Breast epithelium (tissue), 4 donors: ENCODE measurements around the gene TASP1. TPM values are rescaled to one million over a fixed set of nuclear protein-coding genes. Genes with fewer than 3 reads are reported as not detected.

Experiments used
- DNase-seq, 2 donors: peaks; one replicate each; pipeline ENCODE4 v3.0.0-alpha.2; 2019; ENCODE audit warnings: low spot score in 2 of 2
- H3K27ac ChIP-seq, 2 donors: fragments of 200-600 bp; sonication (generic) in 1 of 2; one replicate each; pipeline ENCODE4 v1.5.1; 2016 to 2019; ENCODE audit warnings: mild to moderate bottlenecking in 1 of 2
- H3K27me3 ChIP-seq, 2 donors: fragments of 200-600 bp; sonication (generic) in 1 of 2; one replicate each; pipeline versions ENCODE4 v1.5.1 to v1.6.0; 2017 to 2019; ENCODE audit warnings: control low read depth in 1 of 2, mild to moderate bottlenecking in 1 of 2
- H3K36me3 ChIP-seq: fragments of 200-600 bp; one replicate; pipeline ENCODE4 v1.5.1; 2019
- H3K4me1 ChIP-seq, 2 donors: fragments of 200-600 bp; sonication (generic); one replicate each; pipeline ENCODE4 v1.5.1; 2016 to 2019; ENCODE audit warnings: control low read depth in 1 of 2
- H3K4me3 ChIP-seq, 3 donors: fragments of 200-600 bp; sonication (generic); 1 replicate in 2 of 3; 2 replicates in 1 of 3; pipeline ENCODE4 v1.5.1; 2016 to 2019; ENCODE audit warnings: mild to moderate bottlenecking in 3 of 3, moderate library complexity in 2 of 3
- H3K9me3 ChIP-seq, 2 donors: fragments of 200-600 bp; sonication (generic) in 1 of 2; one replicate each; pipeline ENCODE4 v1.5.1; 2016 to 2019; ENCODE audit warnings: control low read depth in 1 of 2
- POLR2A ChIP-seq: fragments of 450-650 bp; IDR thresholded peaks from one replicate; pipeline ENCODE4 v1.6.1; 2016; ENCODE audit warnings: antibody characterized with exemption, mild to moderate bottlenecking, moderate library complexity
- POLR2AphosphoS5 ChIP-seq, 3 donors: sonication (generic); formaldehyde crosslinking; IDR thresholded peaks; one replicate each; pipeline ENCODE4 v1.6.1; 2017; ENCODE audit warnings: antibody characterized with exemption in 3 of 3
- intact Hi-C: fragments of 100-400 bp; cut with DNase I; formaldehyde crosslinking; loops from one replicate; pipeline ENCODE4 v1.15.1; 2023; ENCODE audit warnings: low total_unique reads
- total RNA-seq, 3 donors: library from RNA; depleted of rRNA; stranded (reverse); fragments of >200 nt; gene quantifications; one replicate each; pipeline ENCODE4 v1.1.0, GENCODE V29; 2016
- TF ChIP-seq, protein P1 (sequence below), 3 donors: fragments of 450-650 bp; IDR thresholded peaks; one replicate each; pipeline ENCODE4 v1.5.1; 2016 to 2017; ENCODE audit warnings: antibody characterized with exemption in 3 of 3, mild to moderate bottlenecking in 3 of 3, moderate library complexity in 3 of 3

TASP1 gene
- total RNA-seq, 3 donors from 2014 or later, result 12.0 to 26.1 (median 19.0) TPM

DNA sequence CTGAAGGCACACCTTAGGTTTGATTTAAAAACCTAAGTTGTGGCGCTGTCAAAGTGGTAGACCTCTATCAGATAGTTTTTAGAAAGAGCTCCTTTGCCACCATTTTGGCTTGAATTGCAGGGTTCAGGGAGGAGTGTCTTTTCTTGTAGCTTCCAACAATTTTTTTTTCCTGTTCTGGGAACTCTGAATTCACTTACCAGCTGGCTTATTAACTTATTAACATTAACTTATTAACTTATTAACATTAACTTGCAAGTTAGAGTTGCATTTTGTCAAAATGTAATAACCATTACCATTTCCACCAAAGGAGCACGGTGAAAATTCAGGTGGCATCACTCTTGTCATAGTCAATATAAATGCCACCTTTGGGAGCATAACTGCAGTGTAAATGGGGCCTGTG is 235.7 kb downstream of the TASP1 start:
- no peaks in the 10 kb centered on the region for H3K4me1 ChIP-seq
- H3K27ac ChIP-seq, result no peak overlapping the region
- intact Hi-C loops, result no loop called here

DNA sequence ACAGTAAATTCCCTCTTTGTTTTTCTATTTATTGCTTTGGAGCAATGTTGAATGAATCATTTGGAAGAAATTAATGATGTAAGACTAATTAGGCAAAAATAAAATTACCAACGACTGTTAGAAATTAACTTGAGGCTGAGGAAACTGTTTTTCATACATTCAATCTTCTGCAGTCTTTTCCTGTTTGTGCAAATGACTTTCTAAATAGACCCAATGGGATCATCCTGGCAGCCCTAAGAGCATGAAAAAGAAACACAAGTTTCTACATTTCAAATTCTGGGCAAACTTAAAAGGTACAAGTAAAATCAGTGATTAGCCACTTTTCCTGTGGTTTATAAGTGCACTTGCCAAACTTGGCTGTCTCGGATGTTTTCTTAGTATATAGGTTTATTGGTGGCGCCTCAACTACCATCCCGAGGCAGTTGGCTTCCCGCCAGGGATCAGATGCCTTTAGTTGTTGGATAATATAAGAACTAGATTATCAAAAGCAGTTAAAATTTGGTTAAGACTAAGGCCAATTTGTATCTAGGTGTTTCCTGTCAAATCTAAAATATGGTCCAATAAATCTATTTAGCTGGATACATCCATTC is 236.5 kb downstream of the TASP1 start:
- Histone ChIP-seq H3K9me3 (no peaks in the 10 kb centered on the region), H3K4me3 (no peak overlapping the region), H3K4me1 (no peaks in the 10 kb centered on the region), H3K27ac (no peak overlapping the region), H3K36me3 (no peaks in the 10 kb centered on the region), H3K27me3 (no peaks in the 10 kb centered on the region)
- intact Hi-C loops, result no loop called here
- TF ChIP-seq POLR2A (no peak), POLR2AphosphoS5 (IDR thresholded peaks at IDR 0.05) (no peak)
- TF ChIP-seq, protein P1, sequence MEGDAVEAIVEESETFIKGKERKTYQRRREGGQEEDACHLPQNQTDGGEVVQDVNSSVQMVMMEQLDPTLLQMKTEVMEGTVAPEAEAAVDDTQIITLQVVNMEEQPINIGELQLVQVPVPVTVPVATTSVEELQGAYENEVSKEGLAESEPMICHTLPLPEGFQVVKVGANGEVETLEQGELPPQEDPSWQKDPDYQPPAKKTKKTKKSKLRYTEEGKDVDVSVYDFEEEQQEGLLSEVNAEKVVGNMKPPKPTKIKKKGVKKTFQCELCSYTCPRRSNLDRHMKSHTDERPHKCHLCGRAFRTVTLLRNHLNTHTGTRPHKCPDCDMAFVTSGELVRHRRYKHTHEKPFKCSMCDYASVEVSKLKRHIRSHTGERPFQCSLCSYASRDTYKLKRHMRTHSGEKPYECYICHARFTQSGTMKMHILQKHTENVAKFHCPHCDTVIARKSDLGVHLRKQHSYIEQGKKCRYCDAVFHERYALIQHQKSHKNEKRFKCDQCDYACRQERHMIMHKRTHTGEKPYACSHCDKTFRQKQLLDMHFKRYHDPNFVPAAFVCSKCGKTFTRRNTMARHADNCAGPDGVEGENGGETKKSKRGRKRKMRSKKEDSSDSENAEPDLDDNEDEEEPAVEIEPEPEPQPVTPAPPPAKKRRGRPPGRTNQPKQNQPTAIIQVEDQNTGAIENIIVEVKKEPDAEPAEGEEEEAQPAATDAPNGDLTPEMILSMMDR (IDR thresholded peaks at IDR 0.05), result no peak
- DNase-seq, result no peak

More for the DNA sequence above, 235.7 kb downstream of the TASP1 start:
- H3K4me3 ChIP-seq, result no peak overlapping the region
- H3K9me3 ChIP-seq, result no peaks in the 10 kb centered on the region
- no peak for TF ChIP-seq POLR2AphosphoS5 (IDR thresholded peaks at IDR 0.05)
- no peak for TF ChIP-seq POLR2A
- TF ChIP-seq, protein P1 (IDR thresholded peaks at IDR 0.05), result no peak
- DNase-seq, result no peak
- H3K27me3 ChIP-seq, result no peaks in the 10 kb centered on the region
- H3K36me3 ChIP-seq, result no peaks in the 10 kb centered on the region

DNA sequence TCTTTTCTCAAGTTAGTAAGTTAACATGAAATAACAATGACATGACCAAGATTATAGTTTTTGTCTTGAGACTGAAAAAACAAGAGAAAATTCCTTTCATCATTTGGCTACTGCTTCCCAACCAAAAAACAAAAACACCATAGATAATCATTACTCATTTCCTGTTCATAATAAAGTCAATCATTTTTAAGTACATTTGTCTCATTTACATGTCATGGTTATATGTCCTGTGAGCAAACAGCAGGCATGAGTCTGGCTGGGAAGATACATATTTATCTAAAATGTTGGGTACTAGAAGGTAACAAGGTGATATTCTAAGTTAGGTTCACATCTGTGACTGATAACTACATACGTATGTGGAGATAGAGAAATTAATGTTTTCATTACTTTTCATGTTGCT is 237.1 kb downstream of the TASP1 start:
- H3K9me3 ChIP-seq, result no peaks in the 10 kb centered on the region
- no peaks in the 10 kb centered on the region for H3K36me3 ChIP-seq
- H3K4me3 ChIP-seq, result no peak overlapping the region
- H3K27ac ChIP-seq, result no peak overlapping the region
- no peak for DNase-seq
- no peaks in the 10 kb centered on the region for H3K4me1 ChIP-seq
- TF ChIP-seq POLR2AphosphoS5 (IDR thresholded peaks at IDR 0.05) (no peak), POLR2A (no peak)
- TF ChIP-seq, protein P1 (IDR thresholded peaks at IDR 0.05), result no peak
- intact Hi-C loops, result no loop called here
- no peaks in the 10 kb centered on the region for H3K27me3 ChIP-seq

DNA sequence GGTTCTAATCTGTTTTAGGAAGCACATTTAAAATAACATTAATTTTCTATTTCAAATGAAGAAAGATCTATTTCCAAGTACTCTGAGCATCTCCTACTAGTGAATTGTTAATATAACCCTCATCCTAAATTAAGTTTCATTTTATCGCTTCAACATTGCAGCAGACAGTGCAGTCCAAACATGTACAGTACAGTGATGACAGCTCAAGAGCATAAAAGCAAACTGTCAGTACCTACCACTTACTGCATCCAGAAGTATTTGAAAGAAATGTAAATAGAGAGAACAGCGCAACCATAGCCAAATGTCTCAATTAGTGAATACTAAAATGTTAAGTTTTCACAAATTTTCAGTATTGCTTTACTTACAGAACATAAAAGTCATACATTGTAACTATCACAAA is 238.3 kb downstream of the TASP1 start:
- H3K4me3 ChIP-seq, result no peak overlapping the region
- H3K4me1 ChIP-seq, result no peaks in the 10 kb centered on the region

DNA sequence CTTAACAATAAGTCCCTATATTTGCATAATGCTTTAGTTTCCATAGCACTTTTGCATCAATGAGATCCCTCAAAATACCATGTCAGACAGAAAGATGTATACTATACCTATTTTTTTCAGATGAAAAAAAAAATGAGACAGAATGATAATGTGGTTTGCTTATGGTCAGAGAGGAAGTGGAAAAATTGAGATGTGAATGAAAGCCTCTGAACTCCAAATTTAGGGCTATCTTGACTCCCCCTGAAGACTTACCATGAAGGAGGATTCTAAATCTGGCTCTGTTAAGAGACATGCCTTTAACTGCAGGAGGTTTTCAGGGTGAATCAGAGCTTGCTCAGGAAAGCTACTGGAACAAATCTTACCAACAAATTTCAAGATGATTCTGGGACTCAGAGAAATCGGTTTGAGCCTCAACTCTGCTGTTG is 241.4 kb downstream of the TASP1 start:
- Histone ChIP-seq H3K27me3 (no peaks in the 10 kb centered on the region), H3K4me1 (no peaks in the 10 kb centered on the region), H3K4me3 (no peak overlapping the region), H3K9me3 (no peaks in the 10 kb centered on the region), H3K36me3 (no peaks in the 10 kb centered on the region), H3K27ac (no peak overlapping the region)
- intact Hi-C loops, result no loop called here
- DNase-seq, result no peak
- TF ChIP-seq POLR2A (no peak), POLR2AphosphoS5 (IDR thresholded peaks at IDR 0.05) (no peak)
- TF ChIP-seq, protein P1 (IDR thresholded peaks at IDR 0.05), result no peak

More for the DNA sequence above, 238.3 kb downstream of the TASP1 start:
- Histone ChIP-seq H3K36me3 (no peaks in the 10 kb centered on the region), H3K27me3 (no peaks in the 10 kb centered on the region), H3K27ac (no peak overlapping the region), H3K9me3 (no peaks in the 10 kb centered on the region)
- TF ChIP-seq POLR2A, result no peak
- TF ChIP-seq POLR2AphosphoS5 (IDR thresholded peaks at IDR 0.05), result no peak
- TF ChIP-seq, protein P1 (IDR thresholded peaks at IDR 0.05), result no peak
- intact Hi-C loops, result no loop called here
- DNase-seq, result no peak
